PC-3 (cell line): ENCODE data around the gene MSH3. TPM values are rescaled to one million over a fixed set of nuclear protein-coding genes. Genes with fewer than 3 reads are reported as not detected.
A peak's percentile ranks its signal among the peaks of the same experiment; 100 is the strongest.

ENCODE experiments used
- ATAC-seq: fragments of 200-7000 bp; cut with Tn5 transposase; 2 replicates; pipeline ENCODE4 v1.9.1; 2020; ENCODE audit warnings: mild to moderate bottlenecking, moderate library complexity
- BruUV-seq: library from RNA; stranded (reverse); fragments of 400-500 nt; replicated peaks from 2 replicates; lab custom pipeline; 2021; lab: Mats Ljungman, UMichigan
- CTCF ChIA-PET: fragments of 300-600 bp; sonication (Branson Sonifier 250); formaldehyde crosslinking; loops from one replicate; lab custom pipeline; 2022; ENCODE audit warnings: antibody characterized with exemption; lab: Charles Lee
- POLR2A ChIA-PET: fragments of 300-600 bp; sonication (Branson Sonifier 250); formaldehyde crosslinking; loops from one replicate; lab custom pipeline; 2022; ENCODE audit warnings: antibody characterized with exemption; ENCODE audit not compliant: unreplicated experiment; lab: Charles Lee
- DNase-seq: peaks from one replicate; pipeline ENCODE4 v3.0.0-alpha.2; 2015
- H2AFZ ChIP-seq: fragments of 300-600 bp; sonication (generic); 2 replicates; pipeline ENCODE4 v1.6.0; 2016; ENCODE audit warnings: antibody characterized with exemption, low read length
- H3F3A ChIP-seq: fragments of 300-600 bp; sonication (generic); one replicate; pipeline ENCODE4 v1.6.0; 2017; ENCODE audit warnings: antibody characterized with exemption, low read length, control low read depth, mild to moderate bottlenecking; ENCODE audit not compliant: unreplicated experiment
- H3K27ac ChIP-seq: fragments of 300-600 bp; sonication (generic); 2 replicates; pipeline ENCODE4 v1.5.1; 2016; ENCODE audit warnings: mild to moderate bottlenecking, low read length
- H3K27me3 ChIP-seq: fragments of 300-600 bp; sonication (generic); 2 replicates; pipeline ENCODE4 v1.6.1; 2016; ENCODE audit warnings: low read length, mixed read lengths
- H3K36me3 ChIP-seq: fragments of 300-600 bp; sonication (generic); 2 replicates; pipeline ENCODE4 v1.6.1; 2016; ENCODE audit warnings: low read depth, mixed run types, low read length, mixed read lengths
- H3K4me1 ChIP-seq: fragments of 300-600 bp; sonication (generic); 2 replicates; pipeline ENCODE4 v1.5.1; 2016; ENCODE audit warnings: low read length; ENCODE audit not compliant: insufficient read depth
- H3K4me2 ChIP-seq: fragments of 300-600 bp; sonication (generic); 2 replicates; pipeline ENCODE4 v1.6.0; 2016; ENCODE audit warnings: low read length
- H3K4me3 ChIP-seq: fragments of 300-600 bp; sonication (generic); 2 replicates; pipeline ENCODE4 v1.5.1; 2016; ENCODE audit warnings: mild to moderate bottlenecking, low read length, mixed read lengths
- H3K79me2 ChIP-seq: fragments of 300-600 bp; sonication (generic); 2 replicates; pipeline ENCODE4 v1.6.1; 2017; ENCODE audit warnings: low read length, mixed read lengths
- H3K9ac ChIP-seq: fragments of 300-600 bp; sonication (generic); 2 replicates; pipeline ENCODE4 v1.6.0; 2016; ENCODE audit warnings: mild to moderate bottlenecking, low read length
- H3K9me2 ChIP-seq: fragments of 300-600 bp; sonication (generic); replicated peaks from 2 replicates; pipeline ENCODE4 v1.6.1; 2016; ENCODE audit warnings: mixed run types, low read length, mixed read lengths
- H3K9me3 ChIP-seq: fragments of 300-600 bp; sonication (generic); 2 replicates; pipeline ENCODE4 v1.6.1; 2016; ENCODE audit warnings: low read length, mixed read lengths
- H4K20me1 ChIP-seq: fragments of 300-600 bp; sonication (generic); 2 replicates; pipeline ENCODE4 v1.6.1; 2016; ENCODE audit warnings: low read length, mixed read lengths
- EZH2 ChIP-seq: fragments of 300-600 bp; sonication (generic); IDR thresholded peaks from one replicate; pipeline ENCODE4 v1.6.1; 2017; ENCODE audit warnings: antibody characterized with exemption, mild to moderate bottlenecking, low read length; ENCODE audit not compliant: unreplicated experiment
- EZH2phosphoT487 ChIP-seq: fragments of 300-600 bp; sonication (generic); IDR thresholded peaks from 2 replicates; pipeline ENCODE4 v1.6.1; 2018; ENCODE audit warnings: mild to moderate bottlenecking, antibody characterized with exemption, low read length, borderline replicate concordance
- intact Hi-C: fragments of 100-400 bp; cut with micrococcal nuclease; formaldehyde crosslinking; loops from 2 replicates; pipeline ENCODE4 v1.9.0; 2023
- total RNA-seq: library from RNA; depleted of rRNA; stranded (reverse); fragments of >200 nt; gene quantifications from 2 replicates; pipeline ENCODE4 v1.2.3, GENCODE V29; 2014
- TF ChIP-seq, protein P1 (sequence below): fragments of 300-600 bp; sonication (generic); conservative IDR thresholded peaks from 2 replicates; pipeline ENCODE4 v1.5.1; 2017; ENCODE audit warnings: antibody characterized with exemption, low read depth, mild to moderate bottlenecking, low read length

The MSH3 gene
- total RNA-seq, 1 experiment from 2014 or later: 9.0 TPM

GRCh38 chr5:80915716-80916115 is 261.3 kb downstream of the MSH3 start:
- ATAC-seq: no peak
- TF ChIP-seq, protein P1, sequence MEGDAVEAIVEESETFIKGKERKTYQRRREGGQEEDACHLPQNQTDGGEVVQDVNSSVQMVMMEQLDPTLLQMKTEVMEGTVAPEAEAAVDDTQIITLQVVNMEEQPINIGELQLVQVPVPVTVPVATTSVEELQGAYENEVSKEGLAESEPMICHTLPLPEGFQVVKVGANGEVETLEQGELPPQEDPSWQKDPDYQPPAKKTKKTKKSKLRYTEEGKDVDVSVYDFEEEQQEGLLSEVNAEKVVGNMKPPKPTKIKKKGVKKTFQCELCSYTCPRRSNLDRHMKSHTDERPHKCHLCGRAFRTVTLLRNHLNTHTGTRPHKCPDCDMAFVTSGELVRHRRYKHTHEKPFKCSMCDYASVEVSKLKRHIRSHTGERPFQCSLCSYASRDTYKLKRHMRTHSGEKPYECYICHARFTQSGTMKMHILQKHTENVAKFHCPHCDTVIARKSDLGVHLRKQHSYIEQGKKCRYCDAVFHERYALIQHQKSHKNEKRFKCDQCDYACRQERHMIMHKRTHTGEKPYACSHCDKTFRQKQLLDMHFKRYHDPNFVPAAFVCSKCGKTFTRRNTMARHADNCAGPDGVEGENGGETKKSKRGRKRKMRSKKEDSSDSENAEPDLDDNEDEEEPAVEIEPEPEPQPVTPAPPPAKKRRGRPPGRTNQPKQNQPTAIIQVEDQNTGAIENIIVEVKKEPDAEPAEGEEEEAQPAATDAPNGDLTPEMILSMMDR: no peak
- no peak for TF ChIP-seq EZH2phosphoT487
- TF ChIP-seq EZH2: no peak
- no peaks in the 10 kb centered on the region for H4K20me1 ChIP-seq
- H3K27ac ChIP-seq: no peak overlapping the region
- POLR2A ChIA-PET: no interaction called here
- no peaks in the 10 kb centered on the region for H3K79me2 ChIP-seq
- H3K4me3 ChIP-seq: no peak overlapping the region
- no peaks in the 10 kb centered on the region for H3F3A ChIP-seq
- no peak overlapping the region for H2AFZ ChIP-seq
- no peaks in the 10 kb centered on the region for H3K36me3 ChIP-seq
- no peaks in the 10 kb centered on the region for H3K9me2 ChIP-seq
- intact Hi-C loops: no loop called here
- H3K4me2 ChIP-seq: no peak overlapping the region
- H3K9ac ChIP-seq: no peak overlapping the region
- CTCF ChIA-PET: no interaction called here
- no peaks in the 10 kb centered on the region for H3K27me3 ChIP-seq
- H3K9me3 ChIP-seq: no peaks in the 10 kb centered on the region
- DNase-seq: peak; percentile 11
- H3K4me1 ChIP-seq: no peaks in the 10 kb centered on the region
- no TSS peak for BruUV-seq

DNA sequence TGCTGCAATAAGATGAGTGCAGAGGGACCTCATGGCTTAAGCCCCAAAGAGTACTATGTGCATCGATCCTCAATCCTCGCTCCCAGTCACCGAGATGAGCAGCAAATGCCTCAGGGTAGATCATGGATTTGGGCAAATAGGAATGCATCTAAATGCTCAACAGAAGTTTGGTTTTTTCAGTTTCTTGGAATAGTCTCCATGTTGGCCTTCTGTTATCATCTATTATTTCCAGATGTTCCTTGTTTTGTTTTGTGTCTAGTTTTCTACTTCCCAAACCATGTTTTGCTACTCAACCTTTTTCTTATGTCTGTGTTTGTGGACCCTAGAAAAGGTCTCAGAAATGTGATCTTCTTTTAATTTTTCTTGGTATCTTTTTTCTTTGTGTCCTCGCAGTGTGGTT is 262.2 kb downstream of the MSH3 start:
- Histone ChIP-seq H3K4me3 (no peak overlapping the region), H3K4me1 (no peaks in the 10 kb centered on the region), H3K4me2 (no peak overlapping the region), H3K79me2 (no peaks in the 10 kb centered on the region), H3K27ac (no peak overlapping the region), H3K27me3 (no peaks in the 10 kb centered on the region), H2AFZ (no peak overlapping the region), H3K36me3 (no peaks in the 10 kb centered on the region), H3K9ac (no peak overlapping the region), H3F3A (no peaks in the 10 kb centered on the region), H3K9me3 (no peaks in the 10 kb centered on the region), H4K20me1 (no peaks in the 10 kb centered on the region), H3K9me2 (no peaks in the 10 kb centered on the region)
- no peak for DNase-seq
- CTCF ChIA-PET: no interaction called here
- POLR2A ChIA-PET: no interaction called here
- no peak for TF ChIP-seq EZH2
- TF ChIP-seq, protein P1: no peak
- TF ChIP-seq EZH2phosphoT487: no peak
- intact Hi-C loops: no loop called here
- no TSS peak for BruUV-seq
- no peak for ATAC-seq

GRCh38 chr5:80917631-80918030 is 263.2 kb downstream of the MSH3 start:
- Histone ChIP-seq H3K4me2 (no peak overlapping the region), H3K4me1 (no peaks in the 10 kb centered on the region), H2AFZ (no peak overlapping the region), H4K20me1 (no peaks in the 10 kb centered on the region), H3K27ac (no peak overlapping the region), H3K36me3 (no peaks in the 10 kb centered on the region), H3K9ac (no peak overlapping the region), H3K9me3 (no peaks in the 10 kb centered on the region), H3K4me3 (no peak overlapping the region), H3K27me3 (no peaks in the 10 kb centered on the region), H3K9me2 (no peaks in the 10 kb centered on the region), H3F3A (no peaks in the 10 kb centered on the region), H3K79me2 (no peaks in the 10 kb centered on the region)
- intact Hi-C loops: no loop called here
- POLR2A ChIA-PET: no interaction called here
- no TSS peak for BruUV-seq
- TF ChIP-seq, protein P1: no peak
- TF ChIP-seq EZH2phosphoT487 (no peak), EZH2 (no peak)
- DNase-seq: no peak
- CTCF ChIA-PET: no interaction called here
- no peak for ATAC-seq
